GM19238 (cell line): ENCODE results near the gene LSM4.

ENCODE experiments used
- DNase-seq: peaks from one replicate; pipeline ENCODE4 v3.0.0; 2011; ENCODE audit warnings: low spot score; ENCODE audit not compliant: insufficient read length

LSM4 gene

DNA sequence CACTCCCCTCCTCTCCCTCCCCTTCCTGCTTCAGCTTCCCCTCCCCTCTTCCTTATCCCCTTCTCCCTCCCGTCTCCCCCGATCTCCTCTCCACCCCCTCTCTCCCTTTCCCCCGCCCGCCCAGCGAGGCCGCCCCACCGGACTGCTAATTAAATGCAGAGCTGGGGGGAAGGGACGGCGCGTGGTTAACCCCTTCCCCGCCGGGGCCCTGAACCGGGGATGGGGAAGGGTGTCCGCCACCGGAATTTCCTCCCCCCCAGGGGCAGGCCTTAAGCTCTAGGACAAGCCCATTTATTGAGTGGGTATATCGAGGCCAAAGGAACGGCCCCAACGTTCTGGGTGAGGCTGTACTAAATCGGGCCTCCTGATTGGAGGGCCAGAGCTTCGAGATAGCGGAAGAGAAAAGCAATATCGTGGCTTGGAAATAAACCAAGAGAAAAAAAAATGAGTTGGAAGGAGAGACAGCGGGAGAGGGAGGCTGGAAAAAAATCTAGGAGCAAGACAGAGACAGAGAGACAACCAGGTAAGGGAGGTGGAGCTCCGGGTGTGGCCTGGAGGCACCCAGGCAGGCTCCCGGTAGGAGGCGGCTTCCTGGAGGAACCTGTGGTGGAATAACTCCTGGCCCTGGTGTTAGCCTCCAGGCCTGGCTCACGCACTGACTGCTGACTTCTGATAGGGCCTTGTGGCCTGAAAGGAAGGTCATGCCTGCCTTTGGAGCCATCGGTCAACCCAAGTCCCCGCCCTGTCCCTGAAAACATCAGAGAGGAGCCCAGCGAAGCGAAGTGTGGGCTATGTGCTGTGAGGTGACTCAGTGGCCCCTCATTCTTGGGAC lies 29.9 kb downstream of the LSM4 start:
- DNase-seq = peak; percentile 39

DNA sequence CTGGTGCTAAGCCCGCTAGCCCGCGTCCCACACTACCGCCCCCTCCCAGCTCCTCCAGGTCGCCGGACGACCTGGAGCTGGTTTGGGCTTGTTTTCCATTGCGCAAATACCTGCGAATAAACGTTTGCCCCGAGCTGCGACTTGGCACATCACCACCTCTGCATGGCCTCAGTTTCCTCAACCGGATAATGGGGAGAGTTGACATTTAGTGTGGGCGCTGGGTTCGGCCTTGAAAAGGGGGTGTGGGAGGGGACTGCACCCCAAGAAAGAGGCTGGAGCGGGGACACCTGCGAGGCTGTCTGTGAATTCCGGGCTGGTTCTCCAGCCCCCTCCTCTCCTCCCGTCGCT lies 30.4 kb downstream of the LSM4 start:
- no peak for DNase-seq

DNA sequence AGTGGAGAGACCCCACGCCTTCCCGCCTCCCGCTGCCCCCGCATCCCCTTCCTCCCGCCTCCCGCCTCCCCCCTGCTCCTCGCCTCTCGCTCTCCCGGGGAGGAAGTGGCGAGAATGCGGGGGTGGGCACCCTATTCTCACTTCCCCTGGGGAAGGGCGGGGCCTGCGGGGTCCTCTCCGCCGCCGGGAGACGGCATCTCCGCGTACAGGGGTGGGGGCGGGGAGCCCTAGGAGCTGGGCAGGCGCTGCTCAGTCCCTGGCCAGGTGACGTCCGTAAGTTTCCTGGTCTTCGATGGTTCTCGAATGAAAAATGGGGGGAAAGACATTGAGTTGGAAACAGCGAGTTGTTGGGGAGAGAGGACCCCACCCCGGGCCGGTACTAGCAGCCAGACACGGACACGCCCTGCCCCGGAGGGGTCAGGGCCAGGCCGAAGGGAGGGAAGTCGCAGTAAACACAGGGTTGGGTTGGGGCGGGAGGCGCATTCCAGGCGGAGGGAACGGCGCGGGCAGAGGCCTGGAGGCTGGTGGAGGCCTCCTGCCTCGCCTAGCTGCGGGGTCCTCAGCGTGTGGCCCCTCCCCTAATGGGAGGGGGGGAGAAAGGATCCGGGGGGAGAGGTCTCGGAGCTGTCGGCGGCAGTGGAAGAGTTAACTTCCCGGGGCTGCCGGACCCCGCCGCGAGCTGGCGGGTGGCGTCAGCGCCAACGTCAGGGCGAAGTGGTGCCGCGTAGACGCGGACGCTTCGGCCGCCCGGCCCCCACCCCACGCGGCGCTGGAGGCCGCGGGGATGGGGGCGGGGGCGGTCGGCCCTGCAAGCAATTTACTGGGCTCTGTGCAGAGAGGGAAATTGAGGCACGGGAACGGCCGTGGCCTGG lies 31.1 kb downstream of the LSM4 start:
- peak; percentile 93 for DNase-seq

DNA sequence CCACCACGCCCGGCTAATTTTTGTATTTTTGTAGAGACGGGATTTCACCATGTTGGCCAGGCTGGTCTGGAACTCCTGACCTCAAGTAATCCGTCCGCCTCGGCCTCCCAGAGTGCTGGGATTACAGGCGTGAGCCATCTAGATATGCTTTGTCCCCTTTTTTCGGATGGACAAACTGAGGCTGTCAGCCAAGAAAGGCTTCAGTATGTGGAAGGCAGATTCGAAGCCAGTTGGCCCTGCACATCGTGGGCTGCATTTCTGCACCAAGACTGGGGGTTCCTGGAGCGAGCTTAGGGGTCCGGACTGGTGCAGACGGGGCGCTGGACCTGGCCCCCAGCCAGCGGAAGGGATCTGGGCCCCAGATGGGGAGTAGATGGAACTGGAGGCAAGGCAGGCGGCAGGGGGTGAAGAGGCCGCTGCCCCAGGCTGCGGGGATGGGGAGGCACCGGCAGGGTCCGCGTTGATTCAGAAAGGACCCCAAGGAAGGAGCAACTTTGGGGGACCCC lies 31.8 kb downstream of the LSM4 start:
- peak; percentile 43 for DNase-seq

DNA sequence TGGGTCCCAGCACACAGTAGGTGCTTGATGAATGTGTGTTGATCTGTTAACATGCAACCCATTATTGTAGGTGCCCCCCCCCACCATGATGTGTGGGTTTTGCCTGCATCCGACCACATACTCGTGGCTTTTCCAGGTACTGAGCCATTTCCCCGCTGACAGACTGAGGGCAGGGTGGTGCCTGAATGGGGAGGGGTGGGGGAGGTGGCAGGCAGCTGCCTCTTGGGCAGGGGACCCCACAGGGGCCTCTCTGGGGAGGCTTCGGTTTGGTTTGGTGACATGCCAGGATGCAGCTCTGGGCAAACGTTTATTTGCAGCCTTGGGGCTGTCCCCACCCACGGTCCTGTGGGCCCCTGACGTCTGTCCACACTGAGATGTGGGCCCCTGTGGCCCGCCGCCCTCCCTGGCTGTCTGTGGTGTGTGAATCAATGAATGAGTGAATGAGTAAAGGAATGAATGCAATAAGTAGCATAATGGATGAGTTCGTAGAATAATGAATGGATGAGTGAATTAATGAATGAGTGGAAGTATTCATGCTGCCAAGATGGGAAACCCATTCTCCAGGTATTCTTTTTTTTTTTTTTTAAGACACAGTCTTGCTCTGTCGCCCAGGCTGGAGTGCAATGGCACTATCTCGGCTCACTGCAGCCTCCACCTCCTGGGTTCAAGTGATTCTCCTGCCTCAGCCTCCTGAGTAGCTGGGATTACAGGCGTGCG lies 32.4 kb downstream of the LSM4 start:
- peak; percentile 55 for DNase-seq

DNA sequence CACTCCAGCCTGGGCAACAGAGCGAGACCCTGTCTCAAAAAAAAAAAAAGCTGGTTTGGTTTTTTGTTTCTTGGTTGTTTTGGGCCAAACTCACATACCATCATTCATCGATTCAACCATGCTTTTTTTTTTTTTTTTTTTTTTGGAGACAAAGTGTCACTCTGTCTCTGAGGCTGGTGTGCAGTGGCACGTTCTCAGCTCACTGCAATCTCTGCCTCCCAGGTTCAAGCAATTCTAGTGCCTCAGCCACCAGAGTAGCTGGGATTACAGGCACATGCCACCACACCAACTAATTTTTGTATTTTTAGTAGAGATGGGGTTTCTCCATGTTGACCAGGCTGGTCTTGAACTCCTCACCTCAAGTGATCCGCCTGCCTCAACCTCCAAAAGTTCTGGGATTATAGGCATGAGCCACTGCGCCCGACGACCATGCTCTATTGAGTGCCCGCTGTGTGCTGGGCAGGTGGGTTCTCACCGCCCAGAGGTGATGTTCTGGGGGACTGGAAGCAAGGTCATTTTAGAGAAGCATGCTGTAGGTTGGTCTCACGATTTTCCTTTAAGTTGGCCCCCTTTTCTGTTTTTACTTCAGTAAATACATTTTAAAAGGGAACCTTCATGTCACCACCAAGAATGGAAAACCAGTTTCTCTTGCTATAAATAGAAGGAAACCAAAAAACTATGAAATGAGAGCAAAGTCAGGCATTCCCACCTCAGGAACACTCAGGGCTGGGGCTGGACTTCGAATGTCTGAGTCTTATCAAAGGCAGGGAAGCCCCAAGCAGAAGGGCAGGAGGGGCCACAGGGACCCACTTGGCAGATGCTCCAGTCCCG lies 33.2 kb downstream of the LSM4 start:
- DNase-seq = no peak

DNA sequence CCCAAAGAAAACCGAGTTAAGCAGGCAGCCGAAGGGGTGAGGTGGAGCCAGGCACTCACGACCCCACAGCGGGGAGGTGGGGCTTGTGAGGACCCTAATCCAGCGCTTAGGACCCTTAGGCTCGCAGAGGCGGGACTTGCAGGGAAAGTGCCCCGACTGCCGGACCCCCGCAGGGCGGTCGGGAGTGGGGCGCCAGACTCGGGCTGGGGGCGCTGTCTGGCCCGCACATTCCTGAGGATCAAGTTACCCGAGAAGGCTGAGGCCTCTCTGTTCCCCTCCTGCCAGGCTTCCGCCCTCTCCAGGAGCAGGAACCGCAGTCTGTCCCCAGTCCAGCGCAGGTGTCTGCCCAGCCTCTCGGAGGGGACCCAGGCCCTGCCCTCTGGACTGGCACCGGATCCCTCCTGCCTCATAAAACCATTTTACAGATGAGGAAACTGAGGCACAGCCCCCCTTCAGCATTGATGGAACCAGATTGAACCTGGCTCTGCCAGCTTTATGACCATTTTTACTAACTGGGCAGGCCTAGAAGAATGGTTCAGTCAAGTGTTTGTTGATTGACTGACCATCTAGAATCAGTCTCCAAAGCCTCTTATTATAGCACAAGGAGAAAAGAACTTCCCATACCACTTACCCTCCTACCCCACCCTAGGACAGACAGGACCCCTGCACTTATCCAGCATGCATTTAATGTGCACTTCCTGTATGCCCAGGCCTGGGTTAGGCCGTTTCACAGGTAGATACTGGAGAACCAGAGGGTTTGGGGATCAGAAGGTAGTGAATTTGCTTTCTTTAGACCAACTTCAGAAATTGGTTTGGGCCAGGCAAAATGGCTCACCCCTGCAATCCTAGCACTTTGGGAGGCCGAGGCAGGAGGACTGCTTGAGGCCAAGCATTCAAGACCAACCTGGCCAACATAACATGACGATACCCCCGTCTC lies 34.8 kb downstream of the LSM4 start:
- DNase-seq = no peak

DNA sequence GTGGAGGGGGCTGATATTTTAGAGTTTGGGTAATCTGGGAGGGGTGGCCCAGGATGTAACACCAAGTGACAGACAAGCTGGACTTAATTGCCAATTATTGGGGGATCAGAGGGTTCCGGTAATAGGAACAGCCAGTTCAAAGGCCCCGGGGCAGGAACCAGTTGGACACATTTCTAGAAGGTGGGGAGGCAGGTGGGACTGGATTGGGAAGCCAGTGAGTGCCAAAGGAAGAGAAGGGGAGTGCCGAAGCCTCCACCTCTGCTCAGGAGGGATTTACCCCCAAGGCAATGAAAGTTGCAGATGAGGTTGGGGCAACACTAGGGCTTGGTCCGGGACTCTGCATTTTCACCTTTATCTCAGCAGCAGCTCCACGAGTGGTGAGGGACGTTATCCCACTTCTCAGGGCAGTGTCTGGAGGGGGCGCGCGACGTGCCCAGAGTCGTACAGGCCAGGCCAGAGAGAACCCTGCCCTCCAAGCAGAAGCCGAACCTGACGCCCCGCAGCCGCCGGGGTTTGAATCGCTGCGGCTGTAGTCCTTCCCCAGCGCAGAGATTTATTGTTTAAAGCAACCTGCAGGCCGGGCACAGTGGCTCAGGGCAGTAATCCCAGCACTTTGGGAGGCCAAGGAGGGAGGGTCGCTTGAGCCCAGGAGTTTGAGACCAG lies 35.8 kb downstream of the LSM4 start:
- no peak for DNase-seq

DNA sequence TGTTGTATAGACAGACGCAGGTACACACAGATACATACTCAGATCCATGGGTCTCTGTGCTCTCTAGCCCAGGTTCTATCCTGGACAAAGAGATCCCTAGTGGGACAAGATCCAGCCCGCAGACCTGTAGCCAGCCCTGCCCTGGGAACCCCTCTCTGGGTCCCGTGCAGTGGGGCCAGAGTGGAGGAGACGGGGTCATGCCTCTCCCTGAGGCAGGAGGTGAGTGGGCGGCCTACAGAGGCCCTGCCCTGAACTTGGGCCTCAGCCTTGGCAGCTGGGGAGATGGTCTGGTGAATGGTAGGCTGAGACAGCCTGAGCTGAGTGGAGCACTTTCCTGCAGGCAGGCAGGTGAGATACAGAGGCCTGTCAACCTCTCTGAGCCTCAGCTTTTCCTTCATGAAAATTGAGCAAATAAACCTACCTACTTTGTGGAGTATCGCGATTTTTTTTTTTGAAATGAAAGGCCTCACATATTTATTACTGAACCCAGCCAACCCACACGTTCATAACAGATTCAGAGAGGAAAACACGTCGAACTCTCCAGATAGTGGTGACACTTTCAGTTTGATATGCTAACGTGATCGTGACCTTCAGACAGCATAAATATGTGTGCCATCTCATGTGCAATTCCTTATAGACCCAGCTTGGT lies 38.0 kb downstream of the LSM4 start:
- DNase-seq = no peak

DNA sequence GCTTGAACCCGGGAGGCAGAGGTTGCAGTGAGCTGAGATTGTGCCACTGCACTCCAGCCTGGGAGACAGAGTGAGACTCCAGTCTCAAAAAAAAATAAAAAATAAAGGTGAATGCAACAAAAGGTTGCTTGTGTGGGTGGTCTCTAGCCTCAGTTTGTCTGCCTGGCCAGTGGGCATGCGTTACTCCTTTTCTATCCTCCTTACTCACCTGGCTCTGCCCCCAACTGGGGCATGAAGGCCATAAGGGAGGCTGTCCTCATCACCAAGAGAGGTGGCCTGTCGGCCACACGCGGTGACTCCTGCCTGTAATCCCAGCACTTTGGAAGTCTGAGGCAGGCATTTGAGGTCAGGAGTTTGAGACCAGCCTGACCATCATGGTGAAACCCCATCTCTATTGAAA lies 39.5 kb downstream of the LSM4 start:
- DNase-seq = no peak

DNA sequence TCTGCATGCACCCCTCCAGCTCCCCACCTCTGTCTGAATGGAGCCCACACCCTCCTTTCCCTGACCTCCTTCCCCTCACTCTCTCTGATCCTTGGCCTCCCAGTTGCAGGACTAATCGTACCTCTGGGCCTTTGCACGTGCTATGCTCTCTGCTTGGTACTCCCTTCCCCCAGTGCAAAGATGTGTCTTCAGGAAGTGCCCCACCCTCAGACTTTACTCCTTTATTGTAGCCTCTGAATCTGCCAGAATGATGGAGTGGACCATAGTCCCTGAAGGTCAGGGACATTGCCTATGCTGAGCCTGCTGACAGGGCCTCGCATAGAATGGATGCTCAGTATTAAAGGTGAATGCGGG lies 40.1 kb downstream of the LSM4 start:
- no peak for DNase-seq

DNA sequence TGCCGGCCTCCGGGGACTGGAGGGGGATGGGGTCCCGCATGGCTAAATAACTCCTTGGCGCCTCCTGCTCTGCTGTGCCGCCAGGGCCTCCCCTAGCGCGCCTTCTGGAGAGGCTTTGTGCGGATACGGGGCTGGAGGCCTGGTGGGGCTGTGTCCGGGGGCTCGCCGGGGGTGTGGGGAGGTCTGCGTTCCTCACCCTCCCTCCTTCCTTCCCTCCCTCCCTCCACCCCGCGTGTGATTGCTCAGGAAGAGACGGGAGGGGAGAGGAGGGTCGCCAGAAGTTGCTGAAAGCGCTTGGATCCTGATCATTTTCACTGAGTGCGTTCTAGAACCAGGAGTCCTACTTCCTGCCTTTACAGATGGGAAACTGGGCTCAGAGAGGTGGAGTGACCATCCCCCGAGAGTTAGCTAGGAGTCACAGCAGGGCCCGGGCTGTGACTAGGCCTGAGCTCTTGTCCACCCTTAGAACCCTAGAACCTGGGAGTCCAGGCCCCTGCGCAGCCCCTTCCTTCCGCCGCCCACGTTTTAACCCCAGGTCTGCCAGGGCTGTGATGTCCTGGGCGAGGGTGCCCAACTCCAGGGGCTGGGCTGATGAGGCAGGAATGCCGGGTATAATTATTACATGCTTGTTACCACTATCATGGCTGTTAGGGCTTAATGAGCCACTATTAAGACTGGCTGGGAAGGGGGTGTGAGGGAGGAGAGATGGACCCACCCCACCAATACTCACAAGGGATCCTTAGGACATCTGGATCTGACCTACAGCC lies 40.7 kb downstream of the LSM4 start:
- DNase-seq = no peak

DNA sequence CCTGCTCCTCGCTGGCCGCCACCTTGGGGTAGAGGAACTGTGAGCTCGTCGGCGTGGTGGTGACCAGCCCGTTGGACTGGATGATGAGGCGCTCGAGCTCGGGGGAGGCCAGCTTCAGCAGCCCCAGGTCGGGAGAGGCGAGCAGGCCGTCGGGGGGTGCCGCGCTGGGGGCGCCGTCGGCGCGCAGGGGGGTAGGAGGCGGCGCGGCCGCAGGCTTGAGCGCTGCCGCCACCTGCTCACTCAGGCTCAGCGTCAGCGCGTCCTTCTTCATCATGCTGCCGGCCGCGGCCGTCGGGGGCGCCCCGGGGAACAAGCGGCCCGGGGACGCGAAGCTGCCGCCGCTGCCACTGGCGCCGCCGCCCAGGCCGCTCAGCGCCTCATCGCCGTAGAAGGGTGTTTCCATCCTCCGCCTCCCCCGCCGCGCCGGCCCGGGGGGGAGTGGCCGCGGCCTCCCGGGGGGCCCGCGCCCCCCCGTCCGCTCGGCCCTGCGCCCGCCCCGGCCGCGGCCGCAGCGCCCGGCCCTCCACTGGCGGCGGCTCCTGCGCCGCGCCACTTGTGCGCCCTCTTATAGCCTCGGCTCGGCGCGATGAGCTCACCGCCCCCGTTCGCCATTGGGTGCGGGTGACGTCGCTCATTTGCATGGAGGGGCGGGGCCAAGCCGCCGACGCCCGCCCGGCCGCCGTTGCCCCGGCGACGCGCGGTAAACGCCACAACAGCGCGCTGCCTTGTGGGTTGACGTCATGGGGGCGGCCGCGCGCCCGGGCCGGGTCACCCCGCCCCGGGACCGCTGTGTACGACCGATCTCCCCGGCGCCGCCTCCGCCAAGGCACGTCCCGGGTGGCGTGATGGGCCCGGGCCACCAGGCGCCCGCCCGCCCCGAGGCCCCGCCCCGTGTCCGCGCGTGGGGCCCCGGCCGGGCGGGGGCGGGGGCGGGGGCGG lies 41.5 kb downstream of the LSM4 start, which contains the start of gene JUND:
JUND (minus strand) TSS at position 541 of the 939 bp plus-strand sequence; CDS start at position 403, 138 bp downstream.
- DNase-seq = peak; percentile 97

DNA sequence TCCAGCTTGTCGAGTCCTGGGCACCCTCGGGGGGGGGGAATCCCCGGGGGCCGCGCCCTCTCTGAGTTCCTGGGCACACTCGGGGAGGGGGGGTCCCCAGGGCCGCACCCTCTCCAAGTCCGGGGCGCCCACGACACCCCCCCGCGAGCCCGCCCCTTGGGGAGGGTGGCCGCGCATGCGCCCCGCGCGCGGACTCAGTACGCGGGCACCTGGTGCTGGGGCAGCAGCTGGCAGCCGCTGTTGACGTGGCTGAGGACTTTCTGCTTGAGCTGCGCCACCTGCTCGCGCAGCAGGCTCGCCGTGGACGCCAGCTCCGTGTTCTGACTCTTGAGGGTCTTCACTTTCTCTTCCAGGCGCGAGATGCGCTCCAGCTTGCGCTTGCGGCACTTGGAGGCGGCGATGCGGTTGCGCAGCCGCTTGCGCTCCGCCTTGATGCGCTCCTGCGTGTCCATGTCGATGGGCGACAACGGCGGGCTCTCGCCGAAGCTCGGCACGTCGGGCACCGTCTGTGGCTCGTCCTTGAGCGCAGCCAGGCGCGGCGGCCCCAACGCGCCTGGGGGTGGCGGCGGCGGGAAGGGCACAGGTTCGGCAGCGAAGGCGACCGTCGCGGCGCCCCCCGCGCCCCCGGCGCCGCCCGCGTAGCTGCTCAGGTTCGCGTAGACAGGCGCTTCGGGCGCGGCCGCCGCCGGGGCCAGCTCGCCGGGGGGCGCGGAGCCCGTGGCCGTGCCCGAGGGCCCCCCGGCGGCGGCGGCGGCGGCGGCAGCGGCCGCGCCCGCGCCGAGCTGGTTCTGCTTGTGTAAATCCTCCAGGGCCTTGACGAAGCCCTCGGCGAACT lies 42.4 kb downstream of the LSM4 start:
- DNase-seq = peak; percentile 86

DNA sequence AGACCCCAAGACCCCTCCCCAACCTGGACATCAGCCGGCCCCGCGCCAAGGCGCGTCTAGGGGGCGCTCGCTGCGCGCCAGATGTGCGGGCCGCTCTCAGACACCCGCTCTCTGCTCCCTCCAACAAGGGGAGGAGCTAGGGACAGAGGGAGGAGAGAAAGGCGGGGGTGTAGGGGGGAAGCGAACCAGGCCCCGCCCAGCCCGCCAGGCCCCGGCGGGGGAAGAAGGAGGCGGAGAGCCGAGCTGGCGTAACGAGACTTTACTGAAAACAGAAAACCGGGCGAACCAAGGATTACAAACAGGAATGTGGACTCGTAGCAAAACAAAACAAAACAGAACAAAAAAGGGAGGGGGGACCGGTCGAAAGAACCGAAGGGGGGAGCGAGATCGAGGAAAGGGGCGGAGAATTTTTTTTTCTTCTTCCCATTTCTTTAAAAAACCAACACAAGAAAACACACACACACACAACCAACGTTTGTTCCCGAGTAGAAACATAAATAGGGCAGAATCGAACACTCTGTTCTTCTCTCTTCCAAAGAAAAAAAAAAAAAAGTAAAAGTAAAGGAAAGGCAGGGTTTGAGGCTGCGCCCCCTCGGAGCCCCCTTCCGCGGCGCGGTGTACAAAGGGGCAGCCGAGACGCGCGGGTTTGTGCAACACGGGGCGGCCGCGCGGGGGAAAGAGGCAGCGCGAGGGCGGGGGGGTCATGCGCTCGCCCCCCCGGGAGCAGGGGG lies 43.2 kb downstream of the LSM4 start:
- peak; percentile 96 for DNase-seq

DNA sequence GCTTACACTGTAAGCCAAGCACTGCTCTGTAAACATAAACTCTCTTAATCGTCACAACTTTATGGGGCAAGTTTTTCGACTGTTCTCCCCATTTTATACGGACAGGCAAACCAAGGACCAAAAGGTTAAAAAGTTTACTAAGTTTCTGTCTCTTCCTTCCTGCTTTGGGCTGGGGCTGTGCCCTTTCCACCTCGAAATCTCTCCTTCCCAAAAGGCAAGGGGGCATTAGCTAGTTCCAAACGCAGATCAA lies 43.7 kb downstream of the LSM4 start:
- no peak for DNase-seq
